Osteocyte (in vitro differentiated cells): ENCODE measurements around the gene RERG. TPM values are rescaled to one million over a fixed set of nuclear protein-coding genes. Genes with fewer than 3 reads are reported as not detected.

Experiments used
- DNase-seq: peaks from one replicate; pipeline ENCODE4 v3.0.0; 2021; ENCODE audit warnings: mixed read lengths; ENCODE audit not compliant: unreplicated experiment; ENCODE audit errors: extremely low spot score
- H3K27ac Mint-ChIP-seq: one replicate; pipeline ENCODE4 v1.8.0; 2021; ENCODE audit warnings: mild to moderate bottlenecking, mixed read lengths; ENCODE audit not compliant: unreplicated experiment
- H3K27me3 Mint-ChIP-seq: one replicate; pipeline ENCODE4 v1.8.0; 2021; ENCODE audit warnings: mixed read lengths; ENCODE audit not compliant: unreplicated experiment
- H3K36me3 Mint-ChIP-seq: one replicate; pipeline ENCODE4 v1.8.0; 2021; ENCODE audit warnings: mixed read lengths; ENCODE audit not compliant: unreplicated experiment
- H3K4me1 Mint-ChIP-seq: one replicate; pipeline ENCODE4 v1.8.0; 2021; ENCODE audit warnings: mixed read lengths; ENCODE audit not compliant: unreplicated experiment
- H3K4me3 Mint-ChIP-seq: one replicate; pipeline ENCODE4 v1.8.0; 2021; ENCODE audit warnings: mild to moderate bottlenecking, moderate library complexity, mixed read lengths; ENCODE audit not compliant: unreplicated experiment
- H3K9me3 Mint-ChIP-seq: one replicate; pipeline ENCODE4 v1.8.0; 2021; ENCODE audit warnings: mixed read lengths; ENCODE audit not compliant: unreplicated experiment
- CTCF ChIP-seq: fragments of 200-600 bp; sonication (generic); IDR thresholded peaks from 2 replicates; pipeline ENCODE4 v1.5.0; 2021; ENCODE audit warnings: antibody characterized with exemption, mild to moderate bottlenecking, moderate library complexity
- total RNA-seq: library from RNA; stranded (reverse); gene quantifications from 2 replicates; pipeline ENCODE4 v1.2.1, GENCODE V29; 2021

Gene RERG
- total RNA-seq, 1 donor from 2014 or later = 92.7 TPM

GRCh38 chr12:15200641-15201040 is 20.6 kb downstream of the RERG start:
- Mint-ChIP-seq H3K9me3 (peaks cover 30% of the 10 kb centered on the region), H3K27ac (peak overlapping the region; percentile 92), H3K36me3 (peaks cover 61% of the 10 kb centered on the region), H3K27me3 (no peaks in the 10 kb centered on the region), H3K4me1 (peaks cover 70% of the 10 kb centered on the region), H3K4me3 (no peak overlapping the region)
- no peak for TF ChIP-seq CTCF
- DNase-seq = no peak

GRCh38 chr12:15199930-15200329 is 21.3 kb downstream of the RERG start:
- H3K4me1 Mint-ChIP-seq = peaks cover 68% of the 10 kb centered on the region
- DNase-seq = no peak

GRCh38 chr12:15196678-15197505 is 24.3 kb downstream of the RERG start:
- Mint-ChIP-seq H3K27ac (peak overlapping the region; percentile 87), H3K36me3 (peaks cover 38% of the 10 kb centered on the region), H3K27me3 (no peaks in the 10 kb centered on the region), H3K4me1 (peaks cover 91% of the 10 kb centered on the region), H3K4me3 (no peak overlapping the region), H3K9me3 (peaks cover 15% of the 10 kb centered on the region)
- TF ChIP-seq CTCF = no peak
- DNase-seq = no peak

More at GRCh38 chr12:15199930-15200329, 21.3 kb downstream of the RERG start:
- TF ChIP-seq CTCF = no peak
- Mint-ChIP-seq H3K4me3 (no peak overlapping the region), H3K9me3 (peaks cover 29% of the 10 kb centered on the region), H3K27me3 (no peaks in the 10 kb centered on the region), H3K36me3 (peaks cover 55% of the 10 kb centered on the region), H3K27ac (peak overlapping the region; percentile 92)

GRCh38 chr12:15196221-15196620 is 25.0 kb downstream of the RERG start:
- Mint-ChIP-seq H3K27me3 (no peaks in the 10 kb centered on the region), H3K4me3 (no peak overlapping the region)

More at GRCh38 chr12:15196221-15196620, 25.0 kb downstream of the RERG start:
- TF ChIP-seq CTCF = no peak
- Mint-ChIP-seq H3K36me3 (peaks cover 44% of the 10 kb centered on the region), H3K27ac (peak overlapping the region; percentile 87), H3K9me3 (peaks cover 13% of the 10 kb centered on the region), H3K4me1 (peaks cover 94% of the 10 kb centered on the region)
- DNase-seq = no peak
